HUES64 (cell line): ENCODE results near the gene PTPRM.

ENCODE experiments used
- H3K27ac ChIP-seq: 2 replicates; pipeline ENCODE4 v1.7.0; 2013; ENCODE audit warnings: low read depth, low read length, inconsistent platforms
- H3K27me3 ChIP-seq: 2 replicates; pipeline ENCODE4 v1.6.1; 2013; ENCODE audit warnings: mild to moderate bottlenecking, low read length; ENCODE audit not compliant: insufficient read depth
- H3K36me3 ChIP-seq: 2 replicates; pipeline ENCODE4 v1.6.1; 2013; ENCODE audit warnings: mild to moderate bottlenecking, low read length; ENCODE audit not compliant: insufficient read depth
- H3K4me1 ChIP-seq: 2 replicates; pipeline ENCODE4 v1.6.1; 2013; ENCODE audit warnings: mild to moderate bottlenecking, low read length, moderate library complexity; ENCODE audit not compliant: insufficient read depth
- H3K4me3 ChIP-seq: 2 replicates; pipeline ENCODE4 v1.5.1; 2013; ENCODE audit warnings: mild to moderate bottlenecking, low read length, moderate library complexity
- H3K9ac ChIP-seq: 2 replicates; pipeline ENCODE4 v1.6.1; 2013; ENCODE audit warnings: mild to moderate bottlenecking, low read depth, low read length
- H3K9me3 ChIP-seq: 2 replicates; pipeline ENCODE4 v1.6.1; 2013; ENCODE audit warnings: low read depth, low read length; ENCODE audit not compliant: insufficient read depth
- WGBS: fragments of 150-250, 120-280 bp; methylation state at CpG from one replicate; pipeline ENCODE4 v1.1.7; 2013; ENCODE audit warnings: missing lambda C conversion rate; 5-methylcytosine and 5-hydroxymethylcytosine counted together

The PTPRM gene

DNA sequence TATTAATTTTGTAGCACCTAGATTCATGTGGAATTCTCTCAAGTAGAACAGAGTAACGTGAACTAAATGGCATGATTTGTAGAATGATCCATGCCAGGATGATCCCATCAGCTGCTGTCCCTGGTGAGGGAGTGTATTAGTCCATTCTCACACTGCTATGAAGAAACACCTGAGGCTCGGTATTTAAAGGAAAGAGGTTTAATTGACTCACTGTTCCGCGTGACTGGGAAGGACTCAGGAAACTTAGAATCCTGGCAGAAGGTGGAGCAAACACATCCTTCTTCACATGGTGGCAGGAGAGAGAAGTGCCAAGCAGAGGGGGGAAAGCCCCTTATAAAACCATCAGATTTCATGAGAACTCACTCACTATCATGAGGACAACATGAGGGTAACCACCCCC lies 312.6 kb downstream of the PTPRM start:
- no peak overlapping the region for H3K4me3 ChIP-seq
- H3K36me3 ChIP-seq: no peaks in the 10 kb centered on the region
- H3K4me1 ChIP-seq: peaks cover 14% of the 10 kb centered on the region; the same call in 1 of the 2 replicates
- H3K27me3 ChIP-seq: no peaks in the 10 kb centered on the region
- H3K9ac ChIP-seq: no peak overlapping the region
- no peaks in the 10 kb centered on the region for H3K9me3 ChIP-seq
- WGBS: 94% methylated on average over 4 of the region's 4 CpGs
- H3K27ac ChIP-seq: no peak overlapping the region

DNA sequence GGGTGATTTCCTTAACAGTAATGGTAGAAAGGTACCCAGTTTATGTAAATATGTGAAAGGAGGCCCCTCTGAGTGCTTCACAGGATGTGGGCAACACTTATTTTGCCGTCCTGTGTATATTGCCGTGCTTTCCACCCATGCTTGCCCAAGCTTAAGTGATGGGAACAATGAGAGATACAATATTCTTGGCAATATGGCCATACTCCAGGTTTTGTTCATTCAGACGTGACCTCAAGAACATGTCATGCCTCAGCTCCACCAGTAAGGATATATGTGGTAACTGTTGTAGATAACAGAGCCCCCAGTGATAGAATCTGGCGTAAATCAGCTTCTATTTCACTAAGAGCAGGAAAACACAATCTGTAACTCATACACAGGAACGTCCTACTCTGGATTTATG lies 318.7 kb downstream of the PTPRM start:
- Histone ChIP-seq H3K9ac (no peak overlapping the region), H3K9me3 (no peaks in the 10 kb centered on the region), H3K4me3 (no peak overlapping the region), H3K4me1 (no peaks in the 10 kb centered on the region), H3K27ac (no peak overlapping the region), H3K36me3 (no peaks in the 10 kb centered on the region), H3K27me3 (no peaks in the 10 kb centered on the region)
- 90% methylated on average over 5 of the region's 5 CpGs for WGBS

DNA sequence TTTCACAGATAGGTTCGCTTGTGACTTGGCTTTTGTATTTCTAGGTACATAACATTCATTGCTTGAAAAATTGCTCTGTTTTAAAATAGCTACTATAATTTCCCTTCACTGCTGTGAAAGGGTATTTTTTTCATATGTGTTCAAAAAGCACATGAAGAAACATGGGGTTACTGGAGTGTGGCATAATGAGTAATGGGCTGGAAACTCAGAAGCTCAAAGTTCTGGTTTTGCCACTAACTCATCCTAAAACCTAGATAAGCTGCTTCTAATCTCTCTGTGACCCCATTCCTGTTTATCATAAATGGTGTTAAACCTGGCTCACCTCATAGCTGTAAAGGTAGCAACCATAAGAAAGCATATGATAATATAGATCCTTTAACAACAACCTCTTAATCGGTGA lies 319.3 kb downstream of the PTPRM start:
- Histone ChIP-seq H3K27ac (no peak overlapping the region), H3K4me1 (no peaks in the 10 kb centered on the region), H3K27me3 (no peaks in the 10 kb centered on the region), H3K36me3 (no peaks in the 10 kb centered on the region), H3K9ac (no peak overlapping the region), H3K4me3 (no peak overlapping the region), H3K9me3 (no peaks in the 10 kb centered on the region)
- no CpG with 5 or more reads among the region's 2 CpGs for WGBS

DNA sequence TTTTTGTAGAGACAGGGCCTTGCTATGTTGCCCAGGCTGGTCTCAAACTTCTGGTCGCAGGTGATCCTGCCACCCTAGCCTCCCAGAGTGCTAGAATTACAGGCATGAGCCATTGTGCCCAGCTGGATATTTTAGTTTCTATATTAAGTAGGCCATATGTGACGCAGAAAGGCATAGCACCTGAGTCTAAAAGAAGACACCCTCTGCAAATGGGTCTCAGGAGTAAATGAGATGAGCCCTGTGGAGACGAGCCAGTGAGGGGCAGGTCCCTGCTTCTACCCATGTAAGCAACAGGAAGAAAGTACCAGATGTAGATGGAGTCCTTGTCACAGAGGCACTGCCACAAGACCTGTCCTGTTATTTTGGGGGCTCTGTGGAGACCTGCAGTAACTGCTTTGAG lies 322.4 kb downstream of the PTPRM start:
- WGBS: 91% methylated on average over 3 of the region's 3 CpGs
- no peaks in the 10 kb centered on the region for H3K4me1 ChIP-seq

DNA sequence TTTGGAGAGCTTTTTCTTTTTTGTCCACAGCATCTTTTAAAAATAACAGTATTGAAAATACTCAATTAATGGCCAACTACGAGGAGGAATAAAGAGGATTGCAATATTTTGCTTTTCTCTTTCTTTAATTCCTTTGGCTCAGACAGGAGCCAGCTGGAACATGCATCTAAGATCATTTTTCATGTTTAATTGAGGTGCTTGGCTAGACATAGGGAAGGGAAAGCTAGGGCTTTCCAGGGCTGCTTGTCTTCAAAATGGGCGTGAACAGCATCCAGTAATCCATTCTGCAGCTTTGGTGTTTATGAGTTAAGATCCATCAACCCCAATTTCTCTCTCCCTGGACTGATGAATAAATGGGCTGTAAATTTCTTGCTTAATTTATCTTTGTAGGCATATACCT lies 323.0 kb downstream of the PTPRM start:
- WGBS: 92% methylated on average over 1 of the region's 2 CpGs
- H3K27me3 ChIP-seq: no peaks in the 10 kb centered on the region

More for the DNA sequence above, 322.4 kb downstream of the PTPRM start:
- Histone ChIP-seq H3K27me3 (no peaks in the 10 kb centered on the region), H3K9ac (no peak overlapping the region), H3K9me3 (no peaks in the 10 kb centered on the region), H3K36me3 (no peaks in the 10 kb centered on the region), H3K27ac (no peak overlapping the region), H3K4me3 (no peak overlapping the region)

DNA sequence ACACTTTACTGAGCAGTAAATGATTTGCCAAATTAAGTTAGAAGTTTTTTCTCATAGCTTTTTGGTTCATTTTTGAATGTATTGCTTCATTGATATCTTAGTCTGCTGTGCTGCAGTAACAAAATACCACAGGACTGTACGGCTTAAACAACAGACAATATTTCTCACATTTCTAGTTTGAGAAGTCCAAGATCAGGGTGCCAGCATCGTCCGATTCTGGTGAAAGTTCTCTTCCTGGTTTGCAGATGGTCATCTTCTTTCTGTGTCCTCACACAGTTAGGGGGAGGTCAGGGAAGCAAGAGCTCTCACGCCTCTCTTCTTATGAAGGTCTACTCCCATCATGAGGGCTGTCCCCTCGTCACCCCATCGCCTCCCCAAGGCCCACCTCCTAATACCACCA lies 325.4 kb downstream of the PTPRM start:
- Histone ChIP-seq H3K36me3 (no peaks in the 10 kb centered on the region), H3K27me3 (no peaks in the 10 kb centered on the region), H3K9me3 (no peaks in the 10 kb centered on the region), H3K4me1 (no peaks in the 10 kb centered on the region), H3K27ac (no peak overlapping the region), H3K4me3 (no peak overlapping the region), H3K9ac (no peak overlapping the region)
- 95% methylated on average over 6 of the region's 6 CpGs for WGBS

More for the DNA sequence above, 323.0 kb downstream of the PTPRM start:
- H3K36me3 ChIP-seq: no peaks in the 10 kb centered on the region
- H3K4me3 ChIP-seq: no peak overlapping the region
- H3K9me3 ChIP-seq: no peaks in the 10 kb centered on the region
- no peak overlapping the region for H3K9ac ChIP-seq
- no peak overlapping the region for H3K27ac ChIP-seq
- no peaks in the 10 kb centered on the region for H3K4me1 ChIP-seq

DNA sequence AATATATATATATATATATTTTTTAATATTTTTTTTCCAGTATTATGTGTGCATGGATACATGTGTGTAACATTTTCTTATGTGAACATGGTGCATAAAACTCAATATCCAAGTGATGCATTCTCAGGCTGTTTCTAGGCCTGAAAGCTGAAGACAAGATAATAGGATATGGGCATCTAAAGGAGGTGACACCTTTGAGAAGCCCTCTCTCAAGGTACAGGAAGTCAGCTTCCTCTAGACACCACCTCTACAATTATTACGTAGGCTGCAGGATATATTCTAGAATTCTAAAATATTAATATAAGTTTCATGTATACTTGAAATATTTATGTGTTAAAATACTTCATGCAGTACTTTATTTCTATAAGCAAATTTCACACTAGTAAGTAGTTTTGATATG lies 327.5 kb downstream of the PTPRM start:
- Histone ChIP-seq H3K27me3 (no peaks in the 10 kb centered on the region), H3K9me3 (no peaks in the 10 kb centered on the region), H3K4me1 (peaks cover 13% of the 10 kb centered on the region; the same call in 1 of the 2 replicates), H3K36me3 (no peaks in the 10 kb centered on the region), H3K27ac (no peak overlapping the region), H3K9ac (no peak overlapping the region), H3K4me3 (no peak overlapping the region)
- no CpG with 5 or more reads among the region's 1 CpG for WGBS

DNA sequence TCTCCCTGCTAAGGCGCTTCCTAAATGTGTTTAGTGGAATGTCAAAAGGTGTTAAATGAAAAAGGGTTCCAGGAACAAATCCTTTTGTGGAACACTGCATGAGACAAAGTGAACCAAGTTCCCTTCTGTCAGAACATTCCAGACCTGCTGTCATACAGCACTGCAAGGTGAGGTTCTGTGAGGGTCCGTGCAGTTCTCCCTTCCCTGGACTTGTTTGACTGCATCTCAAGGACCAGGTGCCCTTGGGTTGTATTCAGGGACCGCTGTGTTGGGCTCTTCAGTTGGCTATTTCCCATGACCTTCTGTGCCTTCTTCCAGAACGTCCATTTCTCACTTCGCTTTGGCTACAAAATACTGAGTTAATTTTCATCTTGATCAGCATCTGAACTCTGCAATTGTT lies 328.2 kb downstream of the PTPRM start:
- H3K36me3 ChIP-seq: no peaks in the 10 kb centered on the region
- H3K4me3 ChIP-seq: no peak overlapping the region
- H3K27ac ChIP-seq: no peak overlapping the region
- peaks cover 13% of the 10 kb centered on the region; the same call in 1 of the 2 replicates for H3K4me1 ChIP-seq
- no peak overlapping the region for H3K9ac ChIP-seq
- no peaks in the 10 kb centered on the region for H3K9me3 ChIP-seq
- WGBS: 94% methylated on average over 5 of the region's 5 CpGs
- H3K27me3 ChIP-seq: no peaks in the 10 kb centered on the region

DNA sequence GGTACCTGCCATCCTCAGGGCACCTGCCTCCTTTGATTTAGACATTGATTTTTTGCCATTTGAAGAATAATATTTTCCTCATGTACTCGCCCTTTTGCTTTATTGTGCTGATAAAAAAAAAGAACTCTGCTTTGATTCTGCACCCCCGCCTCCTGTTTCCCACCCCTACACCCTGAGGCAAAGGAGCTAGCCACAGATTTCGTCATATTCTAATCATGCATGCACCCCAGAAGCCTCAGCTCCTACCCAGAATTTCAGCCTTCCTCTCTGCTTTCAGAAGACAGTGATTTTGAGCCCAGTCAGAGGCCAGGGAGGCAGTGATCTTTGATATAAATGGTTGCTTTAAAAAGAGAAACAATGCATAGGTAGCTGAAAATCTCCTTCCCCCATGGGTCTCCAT lies 329.0 kb downstream of the PTPRM start:
- Histone ChIP-seq H3K9me3 (no peaks in the 10 kb centered on the region), H3K4me3 (no peak overlapping the region), H3K36me3 (no peaks in the 10 kb centered on the region), H3K27ac (no peak overlapping the region), H3K9ac (no peak overlapping the region), H3K27me3 (no peaks in the 10 kb centered on the region), H3K4me1 (peaks cover 13% of the 10 kb centered on the region; the same call in 1 of the 2 replicates)
- 88% methylated on average over 3 of the region's 3 CpGs for WGBS

DNA sequence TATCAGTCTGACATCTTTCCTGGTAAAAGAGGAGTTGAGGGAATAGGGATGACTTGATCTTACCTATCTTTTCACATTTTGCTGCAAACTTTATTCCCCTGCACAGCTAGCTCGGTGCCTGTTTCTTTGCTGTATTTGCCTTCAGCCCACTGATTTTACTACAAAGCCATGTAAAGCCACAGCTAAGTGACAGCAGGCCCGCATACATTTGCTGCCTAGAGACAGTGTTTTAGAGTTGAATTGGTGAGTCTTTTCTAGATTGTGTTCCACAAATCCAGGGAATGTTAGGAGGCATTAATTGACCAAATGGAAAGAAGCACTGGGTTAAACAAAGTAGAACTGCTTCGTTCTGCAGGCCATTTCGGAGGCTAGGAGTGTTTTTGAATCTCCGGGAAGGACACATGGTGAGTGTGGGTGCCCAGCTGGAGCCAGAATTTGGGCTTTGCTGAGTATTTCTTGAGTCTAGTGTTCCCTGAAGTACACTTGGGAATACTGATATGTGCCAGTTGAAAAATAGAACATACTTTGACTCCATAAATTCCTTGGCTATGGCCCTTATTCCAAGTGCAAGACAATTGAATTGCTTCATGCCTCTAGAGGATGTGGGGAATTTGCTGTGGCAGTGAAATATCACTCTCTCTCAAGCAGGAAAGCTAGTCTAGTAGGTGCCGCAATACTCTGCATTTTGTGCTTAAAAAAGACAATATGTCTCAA lies 329.8 kb downstream of the PTPRM start:
- Histone ChIP-seq H3K4me1 (peaks cover 13% of the 10 kb centered on the region; the same call in 1 of the 2 replicates), H3K36me3 (no peaks in the 10 kb centered on the region), H3K9ac (no peak overlapping the region), H3K27ac (no peak overlapping the region), H3K4me3 (no peak overlapping the region), H3K9me3 (no peaks in the 10 kb centered on the region), H3K27me3 (no peaks in the 10 kb centered on the region)
- 88% methylated on average over 6 of the region's 6 CpGs for WGBS

DNA sequence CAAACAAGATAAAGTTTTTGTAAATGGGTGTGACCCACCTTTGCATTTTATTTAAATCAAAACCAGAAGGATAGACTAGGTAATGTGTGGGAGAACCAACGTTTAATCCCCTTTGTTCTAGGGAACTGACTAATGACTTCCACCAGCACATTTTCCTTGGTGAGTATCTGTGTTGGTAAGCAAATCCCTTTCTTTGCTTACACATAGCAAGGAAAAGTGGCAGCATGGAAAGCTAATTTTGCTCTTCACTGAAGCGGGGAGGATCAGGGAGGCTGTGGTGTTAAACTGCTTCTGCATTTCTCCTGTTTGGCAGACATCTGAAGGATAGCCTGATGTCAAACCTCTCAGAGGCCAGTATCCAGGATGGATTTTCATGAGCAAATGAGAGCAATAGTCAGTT lies 331.1 kb downstream of the PTPRM start:
- H3K36me3 ChIP-seq: no peaks in the 10 kb centered on the region
- H3K27me3 ChIP-seq: no peaks in the 10 kb centered on the region
- H3K9me3 ChIP-seq: no peaks in the 10 kb centered on the region
- 91% methylated on average over 1 of the region's 2 CpGs for WGBS
- no peak overlapping the region for H3K27ac ChIP-seq
- no peak overlapping the region for H3K9ac ChIP-seq
- H3K4me3 ChIP-seq: no peak overlapping the region
- peaks cover 13% of the 10 kb centered on the region; the same call in 1 of the 2 replicates for H3K4me1 ChIP-seq

DNA sequence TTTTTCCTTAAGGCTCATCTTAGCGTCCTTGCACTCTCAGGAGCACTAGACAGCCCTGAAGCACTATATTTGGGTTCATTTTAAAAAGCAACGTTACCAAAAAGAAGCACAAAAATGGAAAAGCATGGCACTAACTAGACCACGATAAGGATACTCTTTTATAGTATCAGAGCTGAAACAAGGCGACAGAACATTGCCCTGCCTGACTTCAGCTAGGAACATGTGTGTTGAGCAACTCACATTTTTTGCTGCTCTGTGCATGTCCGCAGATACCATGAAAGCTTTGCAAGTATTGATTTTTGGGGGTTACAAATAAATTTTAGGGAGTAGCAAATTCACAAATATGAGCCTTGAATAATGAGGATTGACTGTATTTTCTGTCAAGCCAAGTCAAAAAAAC lies 332.0 kb downstream of the PTPRM start:
- Histone ChIP-seq H3K9me3 (no peaks in the 10 kb centered on the region), H3K27ac (no peak overlapping the region), H3K4me1 (peaks cover 13% of the 10 kb centered on the region; the same call in 1 of the 2 replicates), H3K4me3 (no peak overlapping the region), H3K9ac (no peak overlapping the region), H3K36me3 (no peaks in the 10 kb centered on the region), H3K27me3 (no peaks in the 10 kb centered on the region)
- whole genome bisulfite sequencing: 95% methylated on average over 5 of the region's 5 CpGs
